ENCODE results near the gene NOTO.

NOTO gene

DNA sequence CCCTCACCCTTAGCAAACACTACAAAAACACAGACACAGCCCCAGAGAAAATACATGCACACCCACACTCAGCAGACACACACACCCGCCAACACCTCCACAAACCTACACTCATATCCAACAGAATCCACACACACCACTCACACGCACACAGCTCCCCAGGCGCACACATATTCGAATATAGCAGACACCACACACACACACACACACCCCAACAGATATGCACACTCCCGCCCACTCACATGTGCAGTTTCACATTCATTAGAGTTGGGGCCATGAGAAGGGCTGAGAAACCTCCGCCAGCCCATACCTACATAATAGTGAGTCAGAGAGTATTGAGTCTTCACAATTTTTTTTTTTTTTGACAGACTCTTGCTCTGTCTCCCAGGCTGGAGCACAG, 29.4 kb upstream of the NOTO start:
- TF ChIP-seq, protein P1, sequence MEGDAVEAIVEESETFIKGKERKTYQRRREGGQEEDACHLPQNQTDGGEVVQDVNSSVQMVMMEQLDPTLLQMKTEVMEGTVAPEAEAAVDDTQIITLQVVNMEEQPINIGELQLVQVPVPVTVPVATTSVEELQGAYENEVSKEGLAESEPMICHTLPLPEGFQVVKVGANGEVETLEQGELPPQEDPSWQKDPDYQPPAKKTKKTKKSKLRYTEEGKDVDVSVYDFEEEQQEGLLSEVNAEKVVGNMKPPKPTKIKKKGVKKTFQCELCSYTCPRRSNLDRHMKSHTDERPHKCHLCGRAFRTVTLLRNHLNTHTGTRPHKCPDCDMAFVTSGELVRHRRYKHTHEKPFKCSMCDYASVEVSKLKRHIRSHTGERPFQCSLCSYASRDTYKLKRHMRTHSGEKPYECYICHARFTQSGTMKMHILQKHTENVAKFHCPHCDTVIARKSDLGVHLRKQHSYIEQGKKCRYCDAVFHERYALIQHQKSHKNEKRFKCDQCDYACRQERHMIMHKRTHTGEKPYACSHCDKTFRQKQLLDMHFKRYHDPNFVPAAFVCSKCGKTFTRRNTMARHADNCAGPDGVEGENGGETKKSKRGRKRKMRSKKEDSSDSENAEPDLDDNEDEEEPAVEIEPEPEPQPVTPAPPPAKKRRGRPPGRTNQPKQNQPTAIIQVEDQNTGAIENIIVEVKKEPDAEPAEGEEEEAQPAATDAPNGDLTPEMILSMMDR (IDR thresholded peaks at IDR 0.05; ENCODE audit: control insufficient read depth, extremely low read depth, insufficient read depth) = no peak
- DNase-seq (ENCODE audit: low read depth) = no peak
- no peak overlapping the region for H3K4me3 ChIP-seq (ENCODE audit: low read depth, low read length)

DNA sequence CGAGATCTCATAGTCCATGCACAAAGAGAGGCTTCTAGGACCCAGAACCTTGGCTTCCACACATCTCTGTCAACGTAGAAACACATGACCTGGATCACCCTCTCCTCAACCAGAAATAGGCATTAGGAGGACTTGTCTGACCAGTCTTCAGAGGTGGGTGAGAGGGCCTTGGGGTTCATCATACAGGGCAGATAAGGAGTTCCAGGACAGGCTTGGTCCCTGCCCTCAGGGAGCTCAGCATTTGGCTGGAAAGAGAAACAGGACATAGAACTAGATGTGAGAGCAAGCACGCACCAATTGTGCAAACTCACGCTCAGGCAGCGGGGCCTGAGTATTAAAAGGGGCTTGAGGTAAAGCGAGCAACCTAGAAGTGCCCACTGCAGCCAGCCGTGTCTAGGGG, 28.6 kb upstream of the NOTO start:
- TF ChIP-seq, protein P1 (IDR thresholded peaks at IDR 0.05; ENCODE audit: control insufficient read depth, extremely low read depth, insufficient read depth) = no peak
- no peak for DNase-seq (ENCODE audit: low read depth)
- no peak overlapping the region for H3K4me3 ChIP-seq (ENCODE audit: low read depth, low read length)

DNA sequence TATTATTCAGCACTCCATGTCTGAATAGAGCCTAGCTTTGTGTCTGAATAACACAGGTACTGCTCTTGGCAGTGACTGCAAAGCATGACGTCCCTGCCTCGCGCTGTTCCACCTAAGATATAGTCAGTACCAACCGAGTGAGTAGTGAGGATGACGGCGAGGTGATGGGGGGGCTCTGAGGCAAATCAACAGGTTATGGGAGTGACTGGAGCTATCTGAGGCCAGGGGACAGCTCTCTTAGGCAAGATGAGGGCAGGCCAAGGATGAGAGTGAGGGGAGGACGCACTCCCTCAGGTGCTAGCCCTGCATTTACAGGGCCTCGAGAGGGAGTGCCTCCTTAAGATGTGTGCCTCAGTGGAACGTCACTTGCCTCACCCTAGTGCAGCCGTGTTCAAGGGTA, 28.1 kb upstream of the NOTO start:
- DNase-seq (ENCODE audit: low read depth) = no peak
- TF ChIP-seq, protein P1 (IDR thresholded peaks at IDR 0.05; ENCODE audit: control insufficient read depth, extremely low read depth, insufficient read depth) = no peak
- no peak overlapping the region for H3K4me3 ChIP-seq (ENCODE audit: low read depth, low read length)

DNA sequence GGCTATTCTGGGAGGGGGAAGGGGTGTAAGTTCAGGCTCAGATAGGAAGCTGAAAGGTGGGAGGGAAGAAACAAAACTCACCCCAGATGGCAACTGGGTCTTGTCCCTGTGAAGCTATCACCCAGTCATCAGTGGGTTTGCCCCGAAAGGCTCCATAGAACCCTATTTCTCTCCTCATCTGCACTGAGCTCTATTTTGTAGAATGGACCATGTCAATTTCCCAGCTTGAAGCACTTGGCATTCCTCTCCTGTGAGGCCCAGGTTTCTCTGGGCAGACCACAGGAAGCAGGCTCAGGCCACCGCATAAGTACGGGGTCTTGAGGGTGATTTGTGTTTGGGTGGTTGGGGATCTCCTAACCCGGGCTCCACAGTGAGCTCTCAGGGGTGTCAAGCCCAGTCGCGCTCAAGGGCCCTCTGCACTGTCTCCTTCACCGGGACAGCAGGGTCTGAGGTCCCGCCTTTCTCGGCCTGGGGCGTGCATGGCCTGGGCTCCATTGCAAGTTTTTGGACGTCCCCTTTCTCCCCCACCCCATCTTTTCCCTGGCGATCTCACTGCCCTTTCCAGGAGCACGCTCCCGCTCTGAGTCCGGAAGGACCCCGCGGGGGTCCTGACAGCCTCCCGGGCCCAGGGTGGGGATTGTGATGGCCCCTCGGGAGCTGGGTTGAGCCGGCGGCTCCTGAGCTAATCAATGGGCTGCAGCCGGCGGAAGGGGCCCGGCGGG, 27.3 kb upstream of the NOTO start:
- no peak for DNase-seq (ENCODE audit: low read depth)
- H3K4me3 ChIP-seq (ENCODE audit: low read depth, low read length) = no peak overlapping the region
- TF ChIP-seq, protein P1 (IDR thresholded peaks at IDR 0.05; ENCODE audit: control insufficient read depth, extremely low read depth, insufficient read depth) = no peak

DNA sequence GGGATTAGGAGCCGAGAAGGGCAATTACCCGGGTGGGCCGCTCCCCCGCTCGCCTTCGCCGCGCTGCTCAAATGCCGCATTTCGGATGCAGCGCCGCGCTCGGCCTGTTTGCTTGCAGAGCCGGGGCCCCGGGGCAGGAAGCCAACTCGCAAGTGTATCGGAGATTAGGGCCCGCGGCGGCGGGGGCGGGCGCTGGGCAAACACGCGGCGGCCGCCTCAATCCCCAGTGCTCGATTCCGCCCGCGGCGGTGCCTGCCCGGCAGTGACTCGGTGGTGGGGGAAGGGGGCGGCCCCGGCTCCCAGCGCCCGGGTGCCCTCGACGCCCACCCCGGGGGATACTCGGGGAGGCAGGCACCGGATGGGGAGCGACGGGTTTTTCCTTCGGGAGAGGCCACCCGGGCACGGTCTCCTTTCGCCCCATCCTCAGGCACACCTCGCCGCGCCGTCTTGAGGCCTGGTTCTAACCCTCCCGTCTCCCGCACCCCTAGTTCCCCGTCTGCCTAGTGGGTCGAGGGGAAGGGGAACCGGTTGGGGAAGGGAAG, 26.6 kb upstream of the NOTO start:
- TF ChIP-seq, protein P1 (IDR thresholded peaks at IDR 0.05; ENCODE audit: control insufficient read depth, extremely low read depth, insufficient read depth) = no peak
- no peak for DNase-seq (ENCODE audit: low read depth)
- no peak overlapping the region for H3K4me3 ChIP-seq (ENCODE audit: low read depth, low read length)

DNA sequence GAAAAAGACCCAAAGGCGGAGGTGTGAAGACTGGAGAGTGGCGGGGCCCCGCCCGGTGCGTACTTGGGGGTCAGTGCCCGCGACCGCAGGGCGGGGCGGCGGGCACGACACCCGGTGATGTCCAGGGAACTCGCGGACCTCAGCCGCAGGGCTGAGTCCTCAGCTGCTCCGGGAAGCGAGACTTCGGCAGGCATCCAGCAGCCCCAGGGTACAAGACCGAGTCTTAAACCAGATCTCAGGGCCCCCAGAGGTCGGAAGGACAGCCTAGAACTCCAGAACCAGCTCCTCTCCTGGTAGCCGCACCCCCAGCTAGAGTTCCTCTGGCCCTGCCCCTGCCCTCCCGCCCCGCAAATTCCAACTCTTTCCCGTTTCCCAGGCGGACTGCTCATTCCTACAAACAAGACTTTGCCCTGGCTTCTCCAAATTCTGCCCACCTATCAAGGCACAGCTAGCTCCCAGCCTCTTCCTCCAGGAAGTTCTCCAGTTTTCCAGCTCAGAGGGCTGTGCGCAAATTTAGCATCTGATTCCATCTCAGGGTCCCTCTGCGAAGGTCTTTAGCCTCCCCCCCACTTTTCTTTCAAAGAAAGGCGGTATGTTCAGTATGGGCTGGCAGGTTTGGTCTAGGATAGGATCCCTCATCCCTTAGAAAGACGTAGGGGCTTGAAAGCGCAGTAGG, 26.0 kb upstream of the NOTO start:
- TF ChIP-seq, protein P1 (IDR thresholded peaks at IDR 0.05; ENCODE audit: control insufficient read depth, extremely low read depth, insufficient read depth) = no peak
- H3K4me3 ChIP-seq (ENCODE audit: low read depth, low read length) = no peak overlapping the region
- no peak for DNase-seq (ENCODE audit: low read depth)

Data from LNCaP clone FGC (cell line).